Measurements from ENCODE around the gene TTC21B.

The TTC21B gene

DNA sequence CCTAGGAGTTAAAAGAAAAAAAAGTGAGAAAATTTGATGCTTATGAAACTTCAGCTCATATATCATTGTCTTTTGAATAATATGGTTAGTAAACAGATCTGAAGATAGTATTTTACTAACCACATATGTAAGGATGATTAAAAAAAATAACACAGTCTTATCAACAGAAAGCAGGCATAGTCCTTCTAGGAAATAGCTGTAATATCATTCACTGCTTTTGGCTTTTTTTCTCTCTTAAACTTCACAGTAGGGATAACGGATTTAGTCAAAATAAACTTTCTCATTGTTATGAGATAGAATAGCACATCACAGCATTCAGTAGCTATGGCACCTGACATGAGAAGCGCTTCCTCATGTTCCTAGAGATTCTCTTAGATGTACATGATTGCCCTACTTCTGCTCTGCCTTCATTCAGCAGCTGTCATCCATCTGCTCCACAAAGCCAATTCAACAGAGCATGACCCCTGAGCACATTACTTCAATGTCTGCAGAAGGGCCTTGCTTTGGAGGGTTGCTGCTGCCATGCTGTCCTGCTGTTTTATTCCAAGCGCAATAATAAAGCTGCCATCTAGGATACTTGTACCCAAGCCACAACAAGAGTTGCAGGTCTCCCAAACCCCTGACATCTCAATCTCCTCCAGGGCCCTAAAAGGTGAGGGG lies 67.0 kb downstream of the TTC21B start:
- Histone ChIP-seq H3K4me3 (ENCODE audit: low read length) (no peak overlapping the region), H3K4me1 (ENCODE audit: control insufficient read depth, low read depth, low read length) (no peaks in the 10 kb centered on the region), H3K9ac (ENCODE audit: low read length) (no peak overlapping the region), H3K27me3 (ENCODE audit: control insufficient read depth, insufficient read depth, low read length) (no peaks in the 10 kb centered on the region), H3K9me3 (ENCODE audit: control insufficient read depth, low read depth, low read length) (no peaks in the 10 kb centered on the region), H3K27ac (ENCODE audit: low read length) (no peak overlapping the region), H3K36me3 (ENCODE audit: control insufficient read depth, low read depth, low read length) (peaks cover 43% of the 10 kb centered on the region)

DNA sequence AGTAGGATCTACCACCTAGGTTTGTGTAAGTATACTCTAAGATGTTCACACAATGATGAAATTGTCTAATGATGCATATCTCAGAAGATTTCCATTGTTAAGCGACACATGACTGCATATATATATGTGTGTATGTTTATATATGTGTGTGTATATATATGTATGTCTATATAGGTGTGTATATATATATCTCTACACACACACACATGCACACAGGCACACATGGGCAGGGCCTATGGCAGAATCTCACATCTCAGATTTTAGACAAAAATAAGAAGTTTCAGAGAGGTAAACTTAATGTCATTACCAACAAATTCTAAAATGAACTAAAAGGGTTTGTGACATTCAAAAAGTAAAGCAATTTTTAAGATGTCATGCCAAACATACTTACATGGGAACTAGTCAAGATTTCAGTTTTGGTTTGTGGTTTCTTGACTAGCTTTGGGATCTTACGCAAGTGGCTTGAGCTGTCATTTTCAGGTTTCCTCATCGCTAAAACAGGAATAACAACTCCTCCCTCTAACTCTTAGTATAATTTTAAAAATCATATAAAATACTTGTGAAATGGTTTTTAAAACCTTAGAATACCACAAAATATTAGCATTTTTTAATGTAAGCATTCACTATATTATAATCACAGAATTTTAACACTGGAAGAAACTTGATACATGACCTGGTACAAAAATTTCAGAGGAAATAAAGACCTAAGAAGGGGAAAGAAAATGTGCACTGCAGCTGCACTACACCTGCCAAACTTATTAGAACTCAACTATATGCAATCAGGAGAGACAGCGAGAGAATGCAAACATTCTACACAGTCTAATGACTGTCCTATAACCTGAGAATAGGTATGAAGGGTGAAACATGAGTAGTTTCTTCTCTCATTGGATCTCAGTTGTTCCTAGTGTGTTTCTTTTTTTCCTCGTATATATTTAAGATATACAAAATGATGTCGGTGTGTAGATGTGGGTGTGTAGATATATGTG lies 75.7 kb downstream of the TTC21B start:
- H3K36me3 ChIP-seq (ENCODE audit: control insufficient read depth, low read depth, low read length) = peaks cover 30% of the 10 kb centered on the region
- H3K4me3 ChIP-seq (ENCODE audit: low read length) = no peak overlapping the region
- no peak overlapping the region for H3K27ac ChIP-seq (ENCODE audit: low read length)
- no peaks in the 10 kb centered on the region for H3K4me1 ChIP-seq (ENCODE audit: control insufficient read depth, low read depth, low read length)
- H3K9ac ChIP-seq (ENCODE audit: low read length) = no peak overlapping the region
- H3K9me3 ChIP-seq (ENCODE audit: control insufficient read depth, low read depth, low read length) = no peaks in the 10 kb centered on the region
- H3K27me3 ChIP-seq (ENCODE audit: control insufficient read depth, insufficient read depth, low read length) = no peaks in the 10 kb centered on the region

DNA sequence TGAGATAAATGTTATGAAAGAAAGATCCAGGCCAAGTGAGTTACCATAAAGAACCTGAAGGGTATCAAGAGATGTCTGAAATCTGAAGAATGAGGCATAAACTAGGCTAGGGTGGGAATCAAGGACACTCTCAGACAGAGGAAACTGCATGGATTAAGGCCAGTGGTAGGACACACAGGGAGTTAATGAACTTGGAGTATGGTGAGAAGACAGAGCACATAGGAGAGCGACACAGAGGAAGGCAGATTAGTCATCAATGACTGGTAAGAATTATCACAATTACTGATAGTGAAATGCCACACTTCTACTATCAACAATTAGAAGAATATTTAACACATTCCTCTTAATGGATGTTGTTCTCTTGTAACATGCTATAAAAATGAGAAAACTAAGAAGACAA lies 76.9 kb downstream of the TTC21B start:
- Histone ChIP-seq H3K4me3 (ENCODE audit: low read length) (no peak overlapping the region), H3K4me1 (ENCODE audit: control insufficient read depth, low read depth, low read length) (no peaks in the 10 kb centered on the region), H3K9ac (ENCODE audit: low read length) (no peak overlapping the region), H3K9me3 (ENCODE audit: control insufficient read depth, low read depth, low read length) (no peaks in the 10 kb centered on the region), H3K36me3 (ENCODE audit: control insufficient read depth, low read depth, low read length) (peaks cover 20% of the 10 kb centered on the region), H3K27me3 (ENCODE audit: control insufficient read depth, insufficient read depth, low read length) (no peaks in the 10 kb centered on the region), H3K27ac (ENCODE audit: low read length) (no peak overlapping the region)

DNA sequence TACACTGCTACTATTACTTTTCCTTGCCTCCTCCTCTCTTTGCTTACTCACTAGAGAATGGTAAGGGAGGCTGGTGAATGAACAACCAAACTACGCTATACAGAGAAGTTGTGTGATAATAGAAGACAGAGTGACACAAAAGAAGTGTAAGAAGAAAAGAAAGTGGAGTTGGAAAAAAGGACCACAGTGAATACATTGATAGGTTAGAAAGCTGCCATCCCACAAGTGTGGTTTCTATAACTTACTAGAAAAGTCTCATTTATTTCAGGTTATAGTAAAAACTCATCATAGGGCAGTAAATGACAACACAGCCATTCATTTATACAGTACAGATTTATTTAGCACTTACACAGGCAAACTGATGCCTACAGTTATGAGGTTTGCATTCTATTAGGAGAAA lies 77.3 kb downstream of the TTC21B start:
- H3K9me3 ChIP-seq (ENCODE audit: control insufficient read depth, low read depth, low read length) = no peaks in the 10 kb centered on the region
- H3K4me3 ChIP-seq (ENCODE audit: low read length) = no peak overlapping the region
- H3K27ac ChIP-seq (ENCODE audit: low read length) = no peak overlapping the region
- no peaks in the 10 kb centered on the region for H3K4me1 ChIP-seq (ENCODE audit: control insufficient read depth, low read depth, low read length)
- no peak overlapping the region for H3K9ac ChIP-seq (ENCODE audit: low read length)
- no peaks in the 10 kb centered on the region for H3K27me3 ChIP-seq (ENCODE audit: control insufficient read depth, insufficient read depth, low read length)
- peaks cover 17% of the 10 kb centered on the region for H3K36me3 ChIP-seq (ENCODE audit: control insufficient read depth, low read depth, low read length)

DNA sequence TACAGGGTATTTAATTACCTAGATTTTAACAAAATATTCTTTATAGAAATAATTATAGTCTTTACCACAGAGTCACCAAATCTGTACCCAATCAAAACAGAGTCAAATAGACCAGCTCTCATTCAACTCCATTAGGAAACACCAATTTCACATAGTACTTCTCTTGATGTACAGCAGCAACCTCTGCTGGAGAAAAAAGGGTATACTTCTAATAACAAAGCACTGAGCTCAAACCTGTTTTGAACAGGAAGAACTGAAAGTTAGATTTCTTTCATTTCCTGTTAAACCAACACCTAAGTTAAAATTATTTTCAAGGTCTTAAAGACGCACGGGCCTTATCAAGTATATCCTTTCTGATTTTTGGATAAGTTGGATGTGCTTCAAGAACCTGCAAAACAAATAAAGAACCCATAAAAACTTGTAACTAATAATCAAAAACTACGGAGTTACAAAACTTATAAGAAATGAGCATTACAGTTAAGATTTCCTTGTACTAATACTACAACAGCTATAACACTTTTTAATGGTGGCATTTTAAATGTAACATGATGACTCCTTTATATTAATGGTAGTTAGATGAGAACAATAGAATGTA lies 79.0 kb downstream of the TTC21B start:
- H3K9me3 ChIP-seq (ENCODE audit: control insufficient read depth, low read depth, low read length) = no peaks in the 10 kb centered on the region
- H3K9ac ChIP-seq (ENCODE audit: low read length) = no peak overlapping the region
- peaks cover 3% of the 10 kb centered on the region for H3K36me3 ChIP-seq (ENCODE audit: control insufficient read depth, low read depth, low read length)
- H3K27ac ChIP-seq (ENCODE audit: low read length) = no peak overlapping the region
- H3K27me3 ChIP-seq (ENCODE audit: control insufficient read depth, insufficient read depth, low read length) = no peaks in the 10 kb centered on the region
- H3K4me3 ChIP-seq (ENCODE audit: low read length) = no peak overlapping the region
- H3K4me1 ChIP-seq (ENCODE audit: control insufficient read depth, low read depth, low read length) = no peaks in the 10 kb centered on the region

DNA sequence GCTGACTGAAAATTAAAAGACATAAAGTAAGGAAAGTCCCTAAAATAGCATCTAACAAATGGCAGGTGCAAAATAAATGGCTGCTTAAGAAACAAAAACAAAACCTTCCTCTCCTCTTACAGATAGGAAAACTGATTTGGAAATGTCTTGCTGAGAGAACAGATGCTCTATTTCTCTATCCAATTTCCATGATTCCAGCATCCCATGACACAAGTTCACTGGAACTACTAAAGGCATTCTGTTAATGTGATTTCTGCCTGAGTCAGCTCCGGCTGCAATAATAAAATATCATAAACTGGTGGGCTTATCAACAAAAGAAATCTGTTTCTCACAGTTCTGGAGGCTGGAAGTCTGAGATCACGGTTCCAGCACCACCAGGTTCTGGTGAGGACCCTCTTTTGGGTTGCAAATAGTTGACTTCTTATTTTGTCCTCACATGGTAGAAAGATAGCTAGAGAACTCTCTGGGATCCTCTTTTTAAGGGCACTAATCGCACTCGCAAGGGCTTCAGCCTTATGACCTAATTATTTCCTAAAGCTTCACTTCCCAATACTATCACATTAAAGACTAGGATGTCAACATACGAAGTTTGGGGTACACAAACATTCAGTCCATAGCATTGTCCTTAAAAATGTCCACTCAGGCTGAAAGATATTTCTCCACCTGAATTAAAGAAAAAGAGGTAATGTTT lies 81.3 kb downstream of the TTC21B start:
- H3K9ac ChIP-seq (ENCODE audit: low read length) = no peak overlapping the region
- no peak overlapping the region for H3K4me3 ChIP-seq (ENCODE audit: low read length)
- H3K27me3 ChIP-seq (ENCODE audit: control insufficient read depth, insufficient read depth, low read length) = no peaks in the 10 kb centered on the region
- no peaks in the 10 kb centered on the region for H3K36me3 ChIP-seq (ENCODE audit: control insufficient read depth, low read depth, low read length)
- no peak overlapping the region for H3K27ac ChIP-seq (ENCODE audit: low read length)
- H3K9me3 ChIP-seq (ENCODE audit: control insufficient read depth, low read depth, low read length) = no peaks in the 10 kb centered on the region
- no peaks in the 10 kb centered on the region for H3K4me1 ChIP-seq (ENCODE audit: control insufficient read depth, low read depth, low read length)

DNA sequence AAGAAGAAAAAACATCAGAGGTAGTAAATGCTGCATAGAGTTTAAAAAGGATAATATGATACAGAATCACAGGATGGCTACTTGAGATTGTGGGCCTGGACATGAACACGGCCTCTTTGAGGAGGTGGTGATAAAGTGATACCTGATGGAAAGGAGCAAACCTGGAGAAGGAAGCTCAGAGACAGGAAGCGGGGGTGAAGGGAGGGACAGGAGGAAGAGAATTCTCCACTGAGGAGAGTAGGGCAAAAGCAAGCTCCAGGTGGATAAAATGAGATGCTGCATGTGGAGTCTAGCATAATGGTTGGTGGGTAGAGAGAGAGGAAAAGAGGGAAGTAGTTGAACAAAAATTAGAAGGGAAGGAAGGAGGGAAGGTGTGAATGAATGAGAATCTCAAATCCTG lies 82.6 kb downstream of the TTC21B start:
- no peaks in the 10 kb centered on the region for H3K27me3 ChIP-seq (ENCODE audit: control insufficient read depth, insufficient read depth, low read length)
- H3K27ac ChIP-seq (ENCODE audit: low read length) = no peak overlapping the region
- H3K9me3 ChIP-seq (ENCODE audit: control insufficient read depth, low read depth, low read length) = no peaks in the 10 kb centered on the region
- H3K9ac ChIP-seq (ENCODE audit: low read length) = no peak overlapping the region
- no peaks in the 10 kb centered on the region for H3K36me3 ChIP-seq (ENCODE audit: control insufficient read depth, low read depth, low read length)
- H3K4me1 ChIP-seq (ENCODE audit: control insufficient read depth, low read depth, low read length) = no peaks in the 10 kb centered on the region
- no peak overlapping the region for H3K4me3 ChIP-seq (ENCODE audit: low read length)

DNA sequence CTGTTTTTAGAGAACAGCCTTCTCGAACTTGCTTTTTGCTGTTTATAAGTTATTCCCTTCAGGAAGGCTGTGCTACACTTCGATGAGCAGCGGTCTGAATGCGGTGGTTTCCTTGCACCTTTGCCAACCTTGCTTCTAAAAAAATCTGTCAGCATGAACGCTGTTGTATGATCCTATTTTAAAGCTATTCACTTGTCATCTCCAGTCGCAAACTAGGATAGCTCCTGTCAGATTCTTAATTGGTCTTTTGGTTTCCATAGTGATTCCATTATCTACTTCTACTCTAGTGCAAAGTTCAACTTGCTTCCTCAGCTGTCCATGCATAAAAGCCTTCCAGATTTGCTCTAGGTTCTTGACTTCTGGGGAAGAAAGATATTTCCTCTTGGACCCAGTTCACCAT lies 83.2 kb downstream of the TTC21B start:
- no peak overlapping the region for H3K9ac ChIP-seq (ENCODE audit: low read length)
- H3K4me1 ChIP-seq (ENCODE audit: control insufficient read depth, low read depth, low read length) = no peaks in the 10 kb centered on the region
- H3K4me3 ChIP-seq (ENCODE audit: low read length) = no peak overlapping the region
- H3K36me3 ChIP-seq (ENCODE audit: control insufficient read depth, low read depth, low read length) = no peaks in the 10 kb centered on the region
- H3K27me3 ChIP-seq (ENCODE audit: control insufficient read depth, insufficient read depth, low read length) = no peaks in the 10 kb centered on the region
- H3K9me3 ChIP-seq (ENCODE audit: control insufficient read depth, low read depth, low read length) = no peaks in the 10 kb centered on the region
- no peak overlapping the region for H3K27ac ChIP-seq (ENCODE audit: low read length)

DNA sequence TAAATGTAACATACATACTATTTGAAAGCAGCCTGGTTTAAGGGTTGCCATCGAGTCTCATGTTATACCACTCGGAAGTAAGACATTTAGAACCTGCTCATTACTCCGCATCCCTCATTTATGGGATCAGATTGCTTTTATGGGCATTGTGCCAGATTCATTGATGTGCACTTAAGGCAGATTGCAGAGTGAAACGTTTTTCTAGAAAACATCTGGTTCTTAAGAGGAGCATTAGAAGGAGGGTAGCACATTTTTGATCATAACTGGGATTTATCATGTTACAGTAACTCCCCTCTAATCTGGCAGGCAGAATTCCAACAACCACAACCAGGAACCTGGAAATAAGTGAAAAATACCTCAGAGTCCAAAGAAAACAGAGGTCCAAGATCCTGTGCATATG lies 85.4 kb downstream of the TTC21B start:
- no peaks in the 10 kb centered on the region for H3K27me3 ChIP-seq (ENCODE audit: control insufficient read depth, insufficient read depth, low read length)
- no peak overlapping the region for H3K4me3 ChIP-seq (ENCODE audit: low read length)
- H3K4me1 ChIP-seq (ENCODE audit: control insufficient read depth, low read depth, low read length) = no peaks in the 10 kb centered on the region
- H3K27ac ChIP-seq (ENCODE audit: low read length) = no peak overlapping the region
- H3K9me3 ChIP-seq (ENCODE audit: control insufficient read depth, low read depth, low read length) = no peaks in the 10 kb centered on the region
- no peak overlapping the region for H3K9ac ChIP-seq (ENCODE audit: low read length)
- H3K36me3 ChIP-seq (ENCODE audit: control insufficient read depth, low read depth, low read length) = no peaks in the 10 kb centered on the region

DNA sequence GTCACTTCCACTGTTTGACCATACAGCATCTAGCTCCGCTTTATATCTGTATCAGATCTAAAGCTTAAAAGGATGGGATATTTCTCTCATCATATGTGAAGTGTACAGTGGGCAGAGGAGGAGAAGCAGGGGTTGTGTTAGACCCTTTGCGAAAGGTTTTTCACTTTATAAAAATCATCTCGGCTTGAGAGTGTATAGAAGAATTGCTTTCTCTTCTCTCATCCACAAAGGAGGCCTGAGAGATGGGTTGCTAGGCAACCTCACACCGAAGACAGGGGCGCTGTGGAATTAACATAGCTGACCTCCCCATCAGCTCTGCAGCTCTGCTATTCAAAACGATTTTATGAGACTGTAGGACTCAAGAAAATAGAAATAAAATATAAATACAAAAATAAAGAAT lies 89.3 kb downstream of the TTC21B start:
- no peaks in the 10 kb centered on the region for H3K4me1 ChIP-seq (ENCODE audit: control insufficient read depth, low read depth, low read length)
- H3K4me3 ChIP-seq (ENCODE audit: low read length) = no peak overlapping the region
- no peak overlapping the region for H3K9ac ChIP-seq (ENCODE audit: low read length)
- H3K9me3 ChIP-seq (ENCODE audit: control insufficient read depth, low read depth, low read length) = no peaks in the 10 kb centered on the region
- H3K27ac ChIP-seq (ENCODE audit: low read length) = no peak overlapping the region
- no peaks in the 10 kb centered on the region for H3K27me3 ChIP-seq (ENCODE audit: control insufficient read depth, insufficient read depth, low read length)
- no peaks in the 10 kb centered on the region for H3K36me3 ChIP-seq (ENCODE audit: control insufficient read depth, low read depth, low read length)

DNA sequence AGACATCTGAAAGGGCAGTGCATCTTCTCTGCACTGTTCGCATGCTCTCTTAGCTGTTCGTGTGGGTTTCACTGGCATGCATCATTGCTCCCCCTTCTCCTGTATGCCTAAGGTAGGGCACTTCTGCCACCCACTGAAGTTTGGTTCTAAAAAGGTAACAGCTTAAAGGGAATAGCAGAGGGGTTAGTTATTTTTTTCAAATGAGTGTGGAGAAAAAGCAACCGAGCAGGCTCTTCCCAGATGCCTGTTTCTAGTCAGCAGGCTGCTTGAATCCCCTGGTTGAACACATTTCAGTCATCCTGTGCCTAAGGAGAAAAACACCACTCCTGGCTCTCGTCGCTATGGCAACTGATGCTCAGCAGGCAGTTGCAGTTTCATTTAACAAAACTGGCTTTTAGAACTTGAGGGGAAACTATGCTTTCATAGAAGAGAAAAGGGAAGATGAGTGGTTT lies 89.7 kb downstream of the TTC21B start:
- Histone ChIP-seq H3K27ac (ENCODE audit: low read length) (no peak overlapping the region), H3K27me3 (ENCODE audit: control insufficient read depth, insufficient read depth, low read length) (no peaks in the 10 kb centered on the region), H3K4me3 (ENCODE audit: low read length) (no peak overlapping the region), H3K4me1 (ENCODE audit: control insufficient read depth, low read depth, low read length) (no peaks in the 10 kb centered on the region), H3K36me3 (ENCODE audit: control insufficient read depth, low read depth, low read length) (no peaks in the 10 kb centered on the region), H3K9me3 (ENCODE audit: control insufficient read depth, low read depth, low read length) (no peaks in the 10 kb centered on the region), H3K9ac (ENCODE audit: low read length) (no peak overlapping the region)
